ENCODE measurements around the gene SFMBT1.
"Not testable (repeated sequence)": the region's sequence is repeated elsewhere in the genome, so short reads cannot be mapped to it uniquely, and the experiment has no call there.

The SFMBT1 gene

DNA sequence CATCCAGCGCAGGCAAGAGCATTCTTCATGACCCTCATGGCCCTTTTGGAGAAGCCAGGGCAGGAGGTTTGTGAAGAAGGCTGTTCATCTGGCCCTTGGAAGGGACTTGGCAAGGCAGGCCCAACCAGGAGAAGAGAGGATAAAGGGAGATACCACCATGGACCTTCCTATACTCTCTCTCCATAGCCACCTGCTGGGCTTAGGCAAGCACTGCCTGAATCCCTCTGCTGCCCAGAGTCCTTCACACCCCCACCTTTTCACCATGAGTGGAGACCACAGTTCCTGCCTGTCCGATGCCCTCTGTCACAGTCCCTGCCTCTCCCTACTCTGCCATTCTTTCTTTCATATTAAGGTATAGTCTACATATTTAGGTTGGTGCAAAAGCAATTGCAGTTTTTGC lies 10.6 kb upstream of the SFMBT1 start:
- CTCF ChIA-PET: no interaction called here
- Histone ChIP-seq H3K27ac (ENCODE audit: extremely low read depth, low read depth, low read length) (no peak overlapping the region), H3K9me3 (ENCODE audit: control insufficient read depth, insufficient read depth, low read depth, low read length) (no peaks in the 10 kb centered on the region), H3K36me3 (ENCODE audit: control insufficient read depth in 2 of 2, insufficient read depth in 1 of 2, low read length in 2 of 2) (no peaks in the 10 kb centered on the region), H3K4me1 (ENCODE audit: control insufficient read depth, insufficient read depth, low read length) (no peaks in the 10 kb centered on the region), H3K4me3 (ENCODE audit: low read depth, low read length) (no peak overlapping the region)
- TF ChIP-seq, protein P1, sequence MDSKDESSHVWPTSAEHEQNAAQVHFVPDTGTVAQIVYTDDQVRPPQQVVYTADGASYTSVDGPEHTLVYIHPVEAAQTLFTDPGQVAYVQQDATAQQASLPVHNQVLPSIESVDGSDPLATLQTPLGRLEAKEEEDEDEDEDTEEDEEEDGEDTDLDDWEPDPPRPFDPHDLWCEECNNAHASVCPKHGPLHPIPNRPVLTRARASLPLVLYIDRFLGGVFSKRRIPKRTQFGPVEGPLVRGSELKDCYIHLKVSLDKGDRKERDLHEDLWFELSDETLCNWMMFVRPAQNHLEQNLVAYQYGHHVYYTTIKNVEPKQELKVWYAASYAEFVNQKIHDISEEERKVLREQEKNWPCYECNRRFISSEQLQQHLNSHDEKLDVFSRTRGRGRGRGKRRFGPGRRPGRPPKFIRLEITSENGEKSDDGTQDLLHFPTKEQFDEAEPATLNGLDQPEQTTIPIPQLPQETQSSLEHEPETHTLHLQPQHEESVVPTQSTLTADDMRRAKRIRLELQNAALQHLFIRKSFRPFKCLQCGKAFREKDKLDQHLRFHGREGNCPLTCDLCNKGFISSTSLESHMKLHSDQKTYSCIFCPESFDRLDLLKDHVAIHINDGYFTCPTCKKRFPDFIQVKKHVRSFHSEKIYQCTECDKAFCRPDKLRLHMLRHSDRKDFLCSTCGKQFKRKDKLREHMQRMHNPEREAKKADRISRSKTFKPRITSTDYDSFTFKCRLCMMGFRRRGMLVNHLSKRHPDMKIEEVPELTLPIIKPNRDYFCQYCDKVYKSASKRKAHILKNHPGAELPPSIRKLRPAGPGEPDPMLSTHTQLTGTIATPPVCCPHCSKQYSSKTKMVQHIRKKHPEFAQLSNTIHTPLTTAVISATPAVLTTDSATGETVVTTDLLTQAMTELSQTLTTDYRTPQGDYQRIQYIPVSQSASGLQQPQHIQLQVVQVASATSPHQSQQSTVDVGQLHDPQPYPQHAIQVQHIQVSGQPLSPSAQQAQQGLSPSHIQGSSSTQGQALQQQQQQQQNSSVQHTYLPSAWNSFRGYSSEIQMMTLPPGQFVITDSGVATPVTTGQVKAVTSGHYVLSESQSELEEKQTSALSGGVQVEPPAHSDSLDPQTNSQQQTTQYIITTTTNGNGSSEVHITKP (tag by site-specific recombination; IDR thresholded peaks at IDR 0.05): peak; percentile 69; the same call in 1 of the 2 replicates
- TF ChIP-seq ZNF654 (tag by site-specific recombination; IDR thresholded peaks at IDR 0.05; ENCODE audit: low read depth) (0 out of 2 replicates have a peak, but pooled peaks have one; percentile 3), ZNF394 (tag by site-specific recombination; IDR thresholded peaks at IDR 0.05; ENCODE audit: borderline replicate concordance) (no peak)
- POLR2A ChIA-PET: no interaction called here

DNA sequence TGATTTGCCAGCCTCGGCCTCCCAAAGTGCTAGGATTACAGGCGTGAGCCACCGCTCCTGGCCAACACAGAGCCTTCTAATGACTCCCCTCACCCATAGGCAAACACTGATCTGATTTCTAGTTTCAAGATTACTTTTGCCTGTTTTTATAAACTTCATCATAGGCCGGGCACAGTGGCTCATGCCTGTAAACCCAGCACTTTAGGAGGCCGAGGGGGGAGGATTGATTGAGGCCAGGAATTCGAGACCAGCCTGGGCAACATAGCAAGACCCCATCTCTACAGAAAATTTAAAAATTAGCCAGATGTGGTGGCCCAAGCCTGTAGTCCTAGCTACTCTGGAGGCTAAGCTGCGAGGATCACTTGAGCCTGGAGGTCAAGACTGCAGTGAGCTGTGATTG lies 8.4 kb upstream of the SFMBT1 start:
- H3K36me3 ChIP-seq (ENCODE audit: control insufficient read depth in 2 of 2, insufficient read depth in 1 of 2, low read length in 2 of 2); H3K4me3 ChIP-seq (ENCODE audit: low read depth, low read length); H3K9me3 ChIP-seq (ENCODE audit: control insufficient read depth, insufficient read depth, low read depth, low read length); H3K4me1 ChIP-seq (ENCODE audit: control insufficient read depth, insufficient read depth, low read length); CTCF ChIA-PET; H3K27ac ChIP-seq (ENCODE audit: extremely low read depth, low read depth, low read length): not testable (repeated sequence)
- POLR2A ChIA-PET: interaction anchor here (0.6 kb wide), 1 partner anchor 244 kb away, joined by 6 read pairs; no protein-coding TSS in a partner anchor

DNA sequence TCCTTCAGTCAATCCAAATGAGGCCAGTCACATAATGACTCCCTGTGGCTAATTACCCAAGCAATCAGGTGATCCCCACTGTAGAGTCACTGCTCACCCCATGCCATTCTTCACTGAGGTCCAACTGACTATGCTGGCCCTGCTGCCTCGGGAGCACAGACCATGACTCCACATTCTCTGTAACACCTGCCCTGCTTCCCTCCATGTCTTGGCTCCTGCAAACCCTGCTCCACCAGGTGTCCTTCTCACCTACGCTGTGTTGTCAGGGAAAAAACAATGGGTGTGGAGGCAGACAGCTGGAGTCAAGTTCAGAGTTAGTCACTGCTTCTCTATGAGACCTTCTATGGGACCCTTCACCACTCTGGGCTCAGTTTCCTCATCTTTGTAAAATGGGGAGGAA lies 6.1 kb upstream of the SFMBT1 start:
- POLR2A ChIA-PET: no interaction called here
- H3K4me3 ChIP-seq (ENCODE audit: low read depth, low read length): no peak overlapping the region
- no peaks in the 10 kb centered on the region for H3K9me3 ChIP-seq (ENCODE audit: control insufficient read depth, insufficient read depth, low read depth, low read length)
- CTCF ChIA-PET: no interaction called here
- H3K36me3 ChIP-seq (ENCODE audit: control insufficient read depth in 2 of 2, insufficient read depth in 1 of 2, low read length in 2 of 2): no peaks in the 10 kb centered on the region
- H3K27ac ChIP-seq (ENCODE audit: extremely low read depth, low read depth, low read length): no peak overlapping the region
- TF ChIP-seq SCRT2 (tag by site-specific recombination; IDR thresholded peaks at IDR 0.05) (no peak), YY1 (tag by site-specific recombination; IDR thresholded peaks at IDR 0.05) (no peak), ZNF473 (tag by site-specific recombination; IDR thresholded peaks at IDR 0.05) (no peak), ZNF19 (tag by site-specific recombination; IDR thresholded peaks at IDR 0.05; ENCODE audit: low read depth) (no peak), ZFP41 (tag by site-specific recombination; IDR thresholded peaks at IDR 0.05; ENCODE audit: borderline replicate concordance) (no peak), SP2 (tag by site-specific recombination; IDR thresholded peaks at IDR 0.05) (no peak)
- TF ChIP-seq, protein P2, sequence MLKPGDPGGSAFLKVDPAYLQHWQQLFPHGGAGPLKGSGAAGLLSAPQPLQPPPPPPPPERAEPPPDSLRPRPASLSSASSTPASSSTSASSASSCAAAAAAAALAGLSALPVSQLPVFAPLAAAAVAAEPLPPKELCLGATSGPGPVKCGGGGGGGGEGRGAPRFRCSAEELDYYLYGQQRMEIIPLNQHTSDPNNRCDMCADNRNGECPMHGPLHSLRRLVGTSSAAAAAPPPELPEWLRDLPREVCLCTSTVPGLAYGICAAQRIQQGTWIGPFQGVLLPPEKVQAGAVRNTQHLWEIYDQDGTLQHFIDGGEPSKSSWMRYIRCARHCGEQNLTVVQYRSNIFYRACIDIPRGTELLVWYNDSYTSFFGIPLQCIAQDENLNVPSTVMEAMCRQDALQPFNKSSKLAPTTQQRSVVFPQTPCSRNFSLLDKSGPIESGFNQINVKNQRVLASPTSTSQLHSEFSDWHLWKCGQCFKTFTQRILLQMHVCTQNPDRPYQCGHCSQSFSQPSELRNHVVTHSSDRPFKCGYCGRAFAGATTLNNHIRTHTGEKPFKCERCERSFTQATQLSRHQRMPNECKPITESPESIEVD (tag by site-specific recombination; IDR thresholded peaks at IDR 0.05): no peak
- TF ChIP-seq, protein P3, sequence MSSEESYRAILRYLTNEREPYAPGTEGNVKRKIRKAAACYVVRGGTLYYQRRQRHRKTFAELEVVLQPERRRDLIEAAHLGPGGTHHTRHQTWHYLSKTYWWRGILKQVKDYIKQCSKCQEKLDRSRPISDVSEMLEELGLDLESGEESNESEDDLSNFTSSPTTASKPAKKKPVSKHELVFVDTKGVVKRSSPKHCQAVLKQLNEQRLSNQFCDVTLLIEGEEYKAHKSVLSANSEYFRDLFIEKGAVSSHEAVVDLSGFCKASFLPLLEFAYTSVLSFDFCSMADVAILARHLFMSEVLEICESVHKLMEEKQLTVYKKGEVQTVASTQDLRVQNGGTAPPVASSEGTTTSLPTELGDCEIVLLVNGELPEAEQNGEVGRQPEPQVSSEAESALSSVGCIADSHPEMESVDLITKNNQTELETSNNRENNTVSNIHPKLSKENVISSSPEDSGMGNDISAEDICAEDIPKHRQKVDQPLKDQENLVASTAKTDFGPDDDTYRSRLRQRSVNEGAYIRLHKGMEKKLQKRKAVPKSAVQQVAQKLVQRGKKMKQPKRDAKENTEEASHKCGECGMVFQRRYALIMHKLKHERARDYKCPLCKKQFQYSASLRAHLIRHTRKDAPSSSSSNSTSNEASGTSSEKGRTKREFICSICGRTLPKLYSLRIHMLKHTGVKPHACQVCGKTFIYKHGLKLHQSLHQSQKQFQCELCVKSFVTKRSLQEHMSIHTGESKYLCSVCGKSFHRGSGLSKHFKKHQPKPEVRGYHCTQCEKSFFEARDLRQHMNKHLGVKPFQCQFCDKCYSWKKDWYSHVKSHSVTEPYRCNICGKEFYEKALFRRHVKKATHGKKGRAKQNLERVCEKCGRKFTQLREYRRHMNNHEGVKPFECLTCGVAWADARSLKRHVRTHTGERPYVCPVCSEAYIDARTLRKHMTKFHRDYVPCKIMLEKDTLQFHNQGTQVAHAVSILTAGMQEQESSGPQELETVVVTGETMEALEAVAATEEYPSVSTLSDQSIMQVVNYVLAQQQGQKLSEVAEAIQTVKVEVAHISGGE (tag by site-specific recombination; conservative IDR thresholded peaks at IDR 0.05; ENCODE audit: low read depth): no peak
- H3K4me1 ChIP-seq (ENCODE audit: control insufficient read depth, insufficient read depth, low read length): no peaks in the 10 kb centered on the region

Measured in HEK293 (cell line).